ENCODE results near the gene ACTL7A.
"Not testable (repeated sequence)": the region's sequence is repeated elsewhere in the genome, so short reads cannot be mapped to it uniquely, and the experiment has no call there.

Gene ACTL7A

DNA sequence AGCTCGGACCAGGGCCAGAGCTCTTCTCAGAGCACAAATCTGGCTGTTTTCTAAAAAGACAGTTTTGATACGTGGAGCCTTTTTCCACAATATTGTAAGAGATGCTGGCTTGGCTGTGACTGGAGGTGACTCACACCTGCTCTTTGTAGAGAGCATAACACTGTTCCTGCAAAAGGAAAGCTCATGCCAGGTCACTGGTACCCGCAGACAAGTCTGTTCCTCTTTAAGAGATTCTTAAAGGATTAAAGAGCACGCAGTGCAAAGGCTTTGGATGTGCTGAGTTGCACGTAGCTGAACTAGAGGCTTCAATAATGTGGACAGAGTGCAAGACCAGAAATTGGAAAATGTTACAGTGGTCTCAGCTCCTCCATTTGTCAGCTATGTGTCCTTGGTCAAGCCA is 25.3 kb upstream of the ACTL7A start:
- Histone ChIP-seq H3K36me3 (ENCODE audit: control insufficient read depth, insufficient read depth, low read length) (no peaks in the 10 kb centered on the region), H3K4me3 (ENCODE audit: low read length) (no peak overlapping the region), H3K4me1 (ENCODE audit: control insufficient read depth, insufficient read depth, low read length) (no peaks in the 10 kb centered on the region), H3K9ac (ENCODE audit: low read length) (no peak overlapping the region), H3K27ac (ENCODE audit: low read depth, low read length) (no peak overlapping the region), H3K27me3 (ENCODE audit: control insufficient read depth, insufficient read depth, low read length) (no peaks in the 10 kb centered on the region)

DNA sequence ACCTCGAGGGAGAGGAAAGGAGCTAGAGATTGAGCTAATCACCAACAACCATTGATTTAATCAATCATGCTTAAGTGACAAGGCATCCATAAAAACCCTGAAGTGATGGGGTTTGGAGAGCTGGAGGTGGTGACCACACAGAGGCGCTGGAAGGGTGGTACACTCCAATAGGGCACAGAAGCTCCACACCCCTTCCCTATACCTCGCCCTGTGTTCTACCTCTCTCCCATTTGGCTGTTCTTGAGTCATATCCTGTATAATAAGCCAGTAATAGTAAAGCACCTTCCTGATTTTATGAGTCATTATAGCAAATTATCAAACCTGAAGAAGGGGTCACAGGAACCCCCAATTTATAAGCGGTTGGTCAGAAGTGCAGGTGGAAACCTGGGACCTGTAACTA is 24.5 kb upstream of the ACTL7A start:
- no peak overlapping the region for H3K27ac ChIP-seq (ENCODE audit: low read depth, low read length)
- no peak overlapping the region for H3K4me3 ChIP-seq (ENCODE audit: low read length)

DNA sequence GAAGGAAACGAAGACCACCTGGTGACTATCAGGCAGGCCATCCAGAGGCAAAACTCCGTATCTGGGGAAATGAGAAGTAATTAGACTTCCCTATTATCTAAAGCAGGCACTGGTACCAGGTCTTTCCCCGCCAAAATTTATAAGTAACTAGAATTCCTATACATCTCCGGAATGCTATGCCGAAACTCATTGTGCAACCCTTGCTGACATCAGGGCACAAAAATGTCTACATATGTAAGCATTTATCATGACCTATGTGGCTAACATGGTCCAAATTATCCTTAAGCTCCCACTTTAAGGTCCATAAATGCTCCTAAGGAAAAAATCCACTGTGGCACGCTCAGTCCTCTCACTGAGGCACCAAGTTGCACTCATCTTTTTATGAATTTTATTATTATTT is 24.0 kb upstream of the ACTL7A start:
- H3K36me3 ChIP-seq (ENCODE audit: control insufficient read depth, insufficient read depth, low read length): no peaks in the 10 kb centered on the region
- H3K4me3 ChIP-seq (ENCODE audit: low read length): no peak overlapping the region
- H3K9ac ChIP-seq (ENCODE audit: low read length): no peak overlapping the region
- no peaks in the 10 kb centered on the region for H3K27me3 ChIP-seq (ENCODE audit: control insufficient read depth, insufficient read depth, low read length)
- no peak overlapping the region for H3K27ac ChIP-seq (ENCODE audit: low read depth, low read length)
- H3K4me1 ChIP-seq (ENCODE audit: control insufficient read depth, insufficient read depth, low read length): no peaks in the 10 kb centered on the region

More for the DNA sequence above, 24.5 kb upstream of the ACTL7A start:
- Histone ChIP-seq H3K27me3 (ENCODE audit: control insufficient read depth, insufficient read depth, low read length) (no peaks in the 10 kb centered on the region), H3K4me1 (ENCODE audit: control insufficient read depth, insufficient read depth, low read length) (no peaks in the 10 kb centered on the region), H3K36me3 (ENCODE audit: control insufficient read depth, insufficient read depth, low read length) (no peaks in the 10 kb centered on the region), H3K9ac (ENCODE audit: low read length) (no peak overlapping the region)

DNA sequence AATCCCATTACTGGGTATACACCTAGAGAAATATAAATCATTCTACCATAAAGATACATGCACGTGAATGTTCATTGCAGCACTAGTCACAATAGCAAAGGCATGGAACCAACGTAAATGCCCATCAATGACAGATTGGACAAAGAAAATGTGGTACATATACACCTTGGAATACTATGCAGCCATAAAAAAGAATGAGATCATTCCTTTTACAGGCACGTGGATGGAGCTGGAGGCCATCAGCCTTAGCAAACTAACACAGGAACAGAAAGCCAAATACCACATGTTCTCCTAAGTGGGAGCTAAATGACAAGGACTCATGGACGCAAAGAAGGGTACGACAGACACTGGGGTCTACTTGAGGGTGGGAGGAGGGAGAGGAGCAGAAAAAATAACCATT is 22.5 kb upstream of the ACTL7A start:
- not testable (repeated sequence) for H3K9ac ChIP-seq (ENCODE audit: low read length); H3K36me3 ChIP-seq (ENCODE audit: control insufficient read depth, insufficient read depth, low read length); H3K4me1 ChIP-seq (ENCODE audit: control insufficient read depth, insufficient read depth, low read length); H3K27me3 ChIP-seq (ENCODE audit: control insufficient read depth, insufficient read depth, low read length); H3K27ac ChIP-seq (ENCODE audit: low read depth, low read length); H3K4me3 ChIP-seq (ENCODE audit: low read length)

DNA sequence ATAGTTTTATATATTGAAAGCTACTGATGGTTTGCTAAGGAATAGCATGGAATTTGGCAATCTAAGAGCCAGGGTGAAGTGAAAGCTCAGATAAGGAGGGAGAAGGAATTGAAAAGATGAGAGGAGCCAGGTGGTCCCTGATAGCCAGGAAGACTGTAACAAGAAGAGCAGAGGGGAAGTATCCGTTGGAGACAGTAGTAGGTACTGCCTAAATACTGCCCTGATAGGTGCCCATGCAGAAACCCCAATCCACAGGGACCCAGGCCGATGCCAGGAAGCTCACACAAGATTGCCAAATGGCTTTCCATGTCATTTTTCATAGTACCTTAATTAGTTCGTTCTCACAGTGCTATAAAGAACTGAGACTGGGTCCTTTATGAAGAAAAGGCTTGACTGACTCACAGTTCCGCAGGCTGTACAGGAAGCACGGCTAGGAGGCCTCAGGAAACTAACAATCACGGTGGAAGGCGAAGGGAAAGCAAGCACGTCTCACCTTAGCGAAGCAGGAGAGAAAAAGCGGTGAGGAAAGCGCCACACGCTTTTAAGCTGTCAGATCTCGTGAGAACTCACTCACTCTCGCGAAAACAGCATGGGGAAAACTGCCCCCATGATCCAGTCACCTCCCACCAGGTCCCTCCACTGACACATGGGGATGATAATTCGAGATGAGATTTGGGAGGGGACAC is 19.3 kb upstream of the ACTL7A start:
- no peak overlapping the region for H3K27ac ChIP-seq (ENCODE audit: low read depth, low read length)
- peak overlapping the region; percentile 15 for H3K4me3 ChIP-seq (ENCODE audit: low read length)
- no peaks in the 10 kb centered on the region for H3K27me3 ChIP-seq (ENCODE audit: control insufficient read depth, insufficient read depth, low read length)
- H3K9ac ChIP-seq (ENCODE audit: low read length): no peak overlapping the region
- no peaks in the 10 kb centered on the region for H3K36me3 ChIP-seq (ENCODE audit: control insufficient read depth, insufficient read depth, low read length)
- no peaks in the 10 kb centered on the region for H3K4me1 ChIP-seq (ENCODE audit: control insufficient read depth, insufficient read depth, low read length)

DNA sequence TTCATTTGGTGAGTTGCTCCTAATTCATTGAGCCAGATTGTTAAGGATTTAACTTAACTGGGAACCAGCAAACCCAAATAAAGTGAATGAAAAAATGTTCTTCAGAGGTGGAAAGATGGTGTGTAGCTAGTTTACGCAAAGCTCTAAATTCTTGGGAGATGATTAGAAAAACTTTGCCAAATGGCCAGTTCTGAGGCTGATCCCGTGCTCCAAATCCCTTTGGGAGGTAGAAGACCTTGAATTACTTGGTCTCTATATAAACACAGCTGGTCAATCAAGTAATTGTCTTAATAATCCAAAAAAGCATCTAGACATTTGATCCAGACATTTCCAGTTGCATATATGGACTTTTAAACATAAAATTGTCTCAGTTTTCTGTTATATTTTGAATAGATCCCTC is 17.7 kb upstream of the ACTL7A start:
- Histone ChIP-seq H3K4me1 (ENCODE audit: control insufficient read depth, insufficient read depth, low read length) (no peaks in the 10 kb centered on the region), H3K36me3 (ENCODE audit: control insufficient read depth, insufficient read depth, low read length) (no peaks in the 10 kb centered on the region), H3K27ac (ENCODE audit: low read depth, low read length) (no peak overlapping the region), H3K27me3 (ENCODE audit: control insufficient read depth, insufficient read depth, low read length) (no peaks in the 10 kb centered on the region), H3K9ac (ENCODE audit: low read length) (no peak overlapping the region), H3K4me3 (ENCODE audit: low read length) (no peak overlapping the region)

DNA sequence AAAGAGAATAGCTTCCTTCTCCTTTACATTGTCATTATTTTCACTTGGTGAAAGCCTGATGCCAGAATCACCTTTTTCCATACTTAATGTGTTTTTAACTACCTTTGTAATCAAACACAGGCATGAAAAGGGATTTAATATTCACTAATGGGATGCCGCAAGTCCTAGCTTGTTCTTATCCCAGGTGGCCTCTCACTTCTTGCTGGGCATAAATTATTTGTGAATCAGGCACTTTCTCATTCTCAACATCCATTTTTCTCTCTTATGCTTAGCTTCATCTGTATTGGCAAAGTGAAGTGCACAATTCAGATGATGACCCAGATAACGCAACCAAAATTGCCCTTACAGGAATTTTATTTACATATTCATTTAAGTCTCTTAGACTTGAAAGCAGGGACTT is 17.2 kb upstream of the ACTL7A start:
- no peak overlapping the region for H3K4me3 ChIP-seq (ENCODE audit: low read length)
- H3K27me3 ChIP-seq (ENCODE audit: control insufficient read depth, insufficient read depth, low read length): no peaks in the 10 kb centered on the region
- H3K4me1 ChIP-seq (ENCODE audit: control insufficient read depth, insufficient read depth, low read length): no peaks in the 10 kb centered on the region
- no peak overlapping the region for H3K9ac ChIP-seq (ENCODE audit: low read length)
- no peaks in the 10 kb centered on the region for H3K36me3 ChIP-seq (ENCODE audit: control insufficient read depth, insufficient read depth, low read length)
- H3K27ac ChIP-seq (ENCODE audit: low read depth, low read length): no peak overlapping the region

DNA sequence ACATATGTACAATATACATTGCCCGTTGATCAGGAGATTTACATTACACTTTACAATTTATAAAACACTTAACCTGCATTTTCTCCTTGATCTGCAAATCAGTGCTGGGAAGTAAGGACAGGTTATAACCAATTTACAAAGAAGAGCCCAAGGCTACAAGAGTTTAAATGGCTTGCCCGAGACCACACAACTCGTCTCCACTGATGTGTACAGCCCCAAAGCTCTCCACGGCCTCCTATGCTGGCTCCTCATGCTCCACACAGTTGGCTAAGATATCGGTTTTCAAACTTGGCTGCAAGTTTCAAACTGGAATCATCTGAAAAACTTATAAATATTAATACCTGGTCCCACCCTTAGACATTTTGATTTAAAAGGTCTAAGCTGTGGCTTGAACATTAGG is 16.6 kb upstream of the ACTL7A start:
- H3K27me3 ChIP-seq (ENCODE audit: control insufficient read depth, insufficient read depth, low read length): no peaks in the 10 kb centered on the region
- H3K36me3 ChIP-seq (ENCODE audit: control insufficient read depth, insufficient read depth, low read length): no peaks in the 10 kb centered on the region
- no peaks in the 10 kb centered on the region for H3K4me1 ChIP-seq (ENCODE audit: control insufficient read depth, insufficient read depth, low read length)
- no peak overlapping the region for H3K4me3 ChIP-seq (ENCODE audit: low read length)
- no peak overlapping the region for H3K9ac ChIP-seq (ENCODE audit: low read length)
- H3K27ac ChIP-seq (ENCODE audit: low read depth, low read length): no peak overlapping the region

DNA sequence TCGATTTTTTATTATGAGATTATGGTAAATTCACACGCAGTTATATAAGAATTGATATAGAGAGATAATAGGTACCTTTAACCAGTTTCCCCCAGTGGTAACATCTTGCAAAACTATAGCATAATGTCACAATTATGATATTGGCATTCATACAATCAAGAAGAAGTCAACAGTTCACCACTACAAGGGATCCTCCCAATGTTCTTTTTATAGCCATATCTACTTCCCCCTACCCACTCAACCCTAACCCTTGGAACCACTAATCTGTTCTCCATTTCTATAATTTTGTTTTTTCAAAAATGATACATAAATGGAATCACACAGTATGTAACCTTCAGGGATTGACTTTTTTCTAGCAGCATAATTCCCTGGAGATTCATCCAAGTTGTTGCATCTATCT is 16.1 kb upstream of the ACTL7A start:
- Histone ChIP-seq H3K27ac (ENCODE audit: low read depth, low read length) (no peak overlapping the region), H3K9ac (ENCODE audit: low read length) (no peak overlapping the region), H3K4me3 (ENCODE audit: low read length) (no peak overlapping the region), H3K4me1 (ENCODE audit: control insufficient read depth, insufficient read depth, low read length) (no peaks in the 10 kb centered on the region), H3K36me3 (ENCODE audit: control insufficient read depth, insufficient read depth, low read length) (no peaks in the 10 kb centered on the region), H3K27me3 (ENCODE audit: control insufficient read depth, insufficient read depth, low read length) (no peaks in the 10 kb centered on the region)

DNA sequence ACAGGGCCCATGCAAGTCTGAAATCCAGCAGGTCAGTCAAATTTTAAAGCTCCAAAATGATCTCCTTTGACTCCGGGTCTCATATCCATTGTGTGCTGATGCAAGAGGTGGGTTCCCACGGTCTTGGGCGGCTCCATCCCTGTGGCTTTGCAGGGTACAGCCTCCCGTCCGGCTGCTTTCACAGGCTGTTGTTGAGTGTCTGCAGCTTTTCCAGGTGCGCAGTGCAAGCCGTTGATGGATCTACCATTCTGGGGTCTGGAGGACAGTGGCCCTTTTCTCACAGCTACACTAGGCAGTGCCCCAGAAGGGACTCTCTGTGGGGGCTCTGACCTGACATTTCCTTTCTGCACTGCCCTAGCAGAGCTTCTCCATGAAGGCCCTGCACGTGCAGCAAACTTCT is 13.8 kb upstream of the ACTL7A start:
- H3K4me1 ChIP-seq (ENCODE audit: control insufficient read depth, insufficient read depth, low read length); H3K4me3 ChIP-seq (ENCODE audit: low read length); H3K36me3 ChIP-seq (ENCODE audit: control insufficient read depth, insufficient read depth, low read length); H3K27ac ChIP-seq (ENCODE audit: low read depth, low read length); H3K9ac ChIP-seq (ENCODE audit: low read length); H3K27me3 ChIP-seq (ENCODE audit: control insufficient read depth, insufficient read depth, low read length): not testable (repeated sequence)

DNA sequence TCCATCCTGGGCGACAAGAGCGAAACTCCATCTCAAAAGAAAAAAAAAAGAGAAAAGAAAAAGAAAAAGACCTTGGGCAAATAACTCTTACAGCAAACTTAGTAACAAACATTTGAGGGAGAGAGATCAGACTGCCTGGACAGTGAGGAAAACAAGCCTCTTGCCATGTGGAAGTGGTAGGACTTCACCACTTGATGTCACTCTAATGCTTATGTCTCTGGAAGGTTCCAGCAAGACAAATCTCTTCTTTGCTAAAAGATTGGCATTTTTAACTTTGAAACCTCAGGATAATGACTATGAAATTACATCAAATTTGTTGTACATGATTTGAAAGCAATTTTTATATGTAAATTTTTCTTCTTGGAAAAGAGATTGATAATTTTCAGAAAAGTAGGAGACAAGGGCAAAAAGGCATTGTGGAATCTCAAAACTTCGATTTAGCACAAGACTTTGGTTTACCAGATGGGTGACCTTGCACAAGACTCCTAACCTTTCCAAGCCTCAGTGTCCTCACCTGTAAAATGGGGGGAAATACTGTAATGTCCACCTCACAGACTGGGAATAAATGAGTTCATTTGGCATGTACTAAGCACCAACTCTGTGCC is 11.7 kb upstream of the ACTL7A start:
- Histone ChIP-seq H3K9ac (ENCODE audit: low read length) (no peak overlapping the region), H3K4me1 (ENCODE audit: control insufficient read depth, insufficient read depth, low read length) (no peaks in the 10 kb centered on the region), H3K4me3 (ENCODE audit: low read length) (no peak overlapping the region), H3K27ac (ENCODE audit: low read depth, low read length) (no peak overlapping the region), H3K27me3 (ENCODE audit: control insufficient read depth, insufficient read depth, low read length) (no peaks in the 10 kb centered on the region), H3K36me3 (ENCODE audit: control insufficient read depth, insufficient read depth, low read length) (no peaks in the 10 kb centered on the region)

DNA sequence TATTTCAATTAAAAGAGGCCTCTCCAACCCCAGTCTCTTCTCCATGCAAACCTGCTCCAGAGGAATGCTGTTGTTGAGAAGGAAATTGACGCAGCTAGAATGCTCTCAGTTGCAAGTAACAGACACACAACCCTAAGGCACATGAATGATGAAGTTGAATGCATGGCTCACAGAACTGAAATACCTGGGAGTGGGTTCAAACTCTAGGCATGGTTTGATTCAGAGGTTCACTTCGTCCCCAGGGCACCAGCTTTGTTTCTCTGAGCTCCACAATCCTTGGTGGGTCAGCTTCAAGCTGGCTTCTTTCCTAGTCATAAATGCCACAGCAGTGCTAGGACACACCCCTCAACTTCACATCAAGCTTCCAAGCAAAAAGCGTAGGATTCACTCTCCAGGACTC is 10.9 kb upstream of the ACTL7A start:
- H3K27ac ChIP-seq (ENCODE audit: low read depth, low read length): no peak overlapping the region

DNA sequence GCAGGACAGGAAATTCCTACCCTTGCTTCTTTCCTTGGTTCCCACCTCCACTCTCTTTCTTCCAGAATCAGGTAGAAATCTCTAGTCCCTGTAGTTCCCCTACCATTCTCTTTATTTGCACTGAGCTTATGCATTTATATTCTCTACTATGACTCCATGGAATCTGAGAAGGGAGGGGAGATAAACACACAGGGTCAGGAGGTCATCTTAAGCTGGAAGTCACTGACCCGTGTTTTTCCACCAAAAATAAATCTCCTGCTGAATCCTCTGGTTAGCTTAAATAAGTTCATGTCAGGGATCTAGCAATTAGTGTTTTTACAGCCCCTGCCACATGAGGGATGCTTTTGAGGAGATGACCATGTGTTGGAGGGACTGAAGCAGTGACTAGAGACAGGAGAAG is 10.0 kb upstream of the ACTL7A start:
- Histone ChIP-seq H3K4me1 (ENCODE audit: control insufficient read depth, insufficient read depth, low read length) (no peaks in the 10 kb centered on the region), H3K27me3 (ENCODE audit: control insufficient read depth, insufficient read depth, low read length) (no peaks in the 10 kb centered on the region), H3K36me3 (ENCODE audit: control insufficient read depth, insufficient read depth, low read length) (no peaks in the 10 kb centered on the region), H3K27ac (ENCODE audit: low read depth, low read length) (no peak overlapping the region), H3K4me3 (ENCODE audit: low read length) (no peak overlapping the region), H3K9ac (ENCODE audit: low read length) (no peak overlapping the region)

More for the DNA sequence above, 10.9 kb upstream of the ACTL7A start:
- Histone ChIP-seq H3K4me3 (ENCODE audit: low read length) (no peak overlapping the region), H3K4me1 (ENCODE audit: control insufficient read depth, insufficient read depth, low read length) (no peaks in the 10 kb centered on the region), H3K36me3 (ENCODE audit: control insufficient read depth, insufficient read depth, low read length) (no peaks in the 10 kb centered on the region), H3K9ac (ENCODE audit: low read length) (no peak overlapping the region), H3K27me3 (ENCODE audit: control insufficient read depth, insufficient read depth, low read length) (no peaks in the 10 kb centered on the region)

All from rectal smooth muscle tissue (tissue), 1 donor.